CD4-positive, alpha-beta memory T cell (primary cell): ENCODE data around the gene GPR137. TPM values are rescaled to one million over a fixed set of nuclear protein-coding genes. Genes with fewer than 3 reads are reported as not detected.
"Not testable (repeated sequence)": the region's sequence is repeated elsewhere in the genome, so short reads cannot be mapped to it uniquely, and the experiment has no call there.

Experiments
- CTCF ChIA-PET: fragments of 350-600 bp; sonication (Branson Sonifier 250); formaldehyde crosslinking; loops from one replicate; lab custom pipeline; 2021; ENCODE audit warnings: inconsistent platforms; ENCODE audit not compliant: partially characterized antibody; lab: Charles Lee
- POLR2A ChIA-PET: fragments of 350-600 bp; sonication (Branson Sonifier 250); formaldehyde crosslinking; loops from one replicate; lab custom pipeline; 2021; ENCODE audit not compliant: partially characterized antibody; lab: Charles Lee
- DNase-seq, 5 donors: peaks; one replicate each; pipeline versions ENCODE4 v3.0.0 to v3.0.0-alpha.2; 2020 to 2022; ENCODE audit warnings: mixed read lengths in 1 of 5
- H3K27ac ChIP-seq: one replicate; pipeline ENCODE4 v1.7.0; 2013; ENCODE audit warnings: low read depth, low read length
- H3K27me3 ChIP-seq: 2 replicates; pipeline ENCODE4 v1.7.0; 2013; ENCODE audit warnings: mild to moderate bottlenecking, low read length, moderate library complexity; ENCODE audit not compliant: insufficient read depth
- H3K36me3 ChIP-seq: 2 replicates; pipeline ENCODE4 v1.7.0; 2013; ENCODE audit warnings: mild to moderate bottlenecking, low read length, moderate library complexity; ENCODE audit not compliant: insufficient read depth
- H3K4me1 ChIP-seq: 2 replicates; pipeline ENCODE4 v1.7.0; 2013; ENCODE audit warnings: mild to moderate bottlenecking, low read length, moderate library complexity; ENCODE audit not compliant: insufficient read depth
- H3K4me3 ChIP-seq, 2 donors: one replicate each; pipeline ENCODE4 v1.7.0; 2013; ENCODE audit warnings: low read length in 2 of 2, mild to moderate bottlenecking in 1 of 2
- H3K9me3 ChIP-seq, 2 donors: one replicate each; pipeline ENCODE4 v1.7.0; 2013; ENCODE audit warnings: low read length in 2 of 2, control low read depth in 1 of 2; ENCODE audit not compliant: control insufficient read depth in 1 of 2
- H3K27ac Mint-ChIP-seq, 7 donors: one replicate each; pipeline ENCODE4 v1.8.0; 2020 to 2021; ENCODE audit warnings: mixed read lengths in 7 of 7, mild to moderate bottlenecking in 6 of 7, inconsistent platforms in 3 of 7, moderate library complexity in 3 of 7
- H3K27me3 Mint-ChIP-seq, 2 donors: one replicate each; pipeline ENCODE4 v1.8.0; 2020 to 2021; ENCODE audit warnings: mixed read lengths in 2 of 2
- H3K36me3 Mint-ChIP-seq, 2 donors: one replicate each; pipeline ENCODE4 v1.8.0; 2020 to 2021; ENCODE audit warnings: mixed read lengths in 2 of 2, inconsistent platforms in 1 of 2, mild to moderate bottlenecking in 1 of 2
- H3K4me1 Mint-ChIP-seq, 4 donors: one replicate each; pipeline ENCODE4 v1.8.0; 2020 to 2021; ENCODE audit warnings: mixed read lengths in 4 of 4, mild to moderate bottlenecking in 1 of 4
- H3K4me3 Mint-ChIP-seq, 8 donors: one replicate each; pipeline ENCODE4 v1.8.0; 2020 to 2021; ENCODE audit warnings: mixed read lengths in 8 of 8, mild to moderate bottlenecking in 7 of 8, moderate library complexity in 6 of 8, inconsistent platforms in 3 of 8
- H3K9me3 Mint-ChIP-seq, 8 donors: one replicate each; pipeline ENCODE4 v1.8.0; 2020 to 2021; ENCODE audit warnings: mixed read lengths in 8 of 8, mild to moderate bottlenecking in 5 of 8, inconsistent platforms in 3 of 8, moderate library complexity in 1 of 8
- intact Hi-C: fragments of 100-400 bp; cut with micrococcal nuclease; formaldehyde crosslinking; loops from one replicate; pipeline ENCODE4 v1.15.1; 2023
- polyA plus RNA-seq, 2 donors: library from polyadenylated mRNA; unstranded; fragments of 300-500 nt; fragmentation: Illumina TruSeq; gene quantifications; one replicate each; pipeline ENCODE4 v1.2.3, GENCODE V29; 2021
- total RNA-seq, 2 experiments: library from RNA; stranded (reverse); gene quantifications; one replicate each; pipeline ENCODE4 v1.2.3, GENCODE V29; 2021

The GPR137 gene
- total and polyA plus RNA-seq, 4 experiments from 2014 or later, result 6.8 to 34.7 (median 20.9) TPM

DNA sequence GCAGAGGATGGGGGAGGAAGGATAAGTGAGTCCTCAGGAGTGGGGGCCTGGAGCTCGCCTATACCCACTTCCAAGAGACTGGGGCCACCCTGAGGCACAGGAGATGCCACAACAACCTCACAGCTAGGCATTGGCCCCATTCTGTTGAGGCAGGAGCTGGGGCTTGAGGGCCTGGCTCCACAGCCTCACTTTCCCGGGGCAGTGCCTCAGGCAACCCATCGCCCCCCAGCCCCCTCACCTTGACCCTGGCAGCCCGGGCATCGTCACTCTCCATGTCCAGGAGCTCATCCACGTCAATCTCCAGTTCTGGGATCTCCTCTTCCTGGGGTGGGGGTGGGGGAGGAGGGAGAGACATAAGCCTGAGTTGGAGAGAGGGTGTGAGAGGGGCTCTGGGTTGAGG is 40.7 kb upstream of the GPR137 start:
- peak overlapping the region in 1 of 2 donors; percentile 57 for H3K4me3 ChIP-seq
- Mint-ChIP-seq H3K9me3 (no peaks in the 10 kb centered on the region), H3K27me3 (no peaks in the 10 kb centered on the region), H3K36me3 (peaks cover 0 to 27% of the 10 kb centered on the region in 2 donors), H3K4me1 (peaks cover 13 to 74% (median 34%) of the 10 kb centered on the region in 4 donors), H3K27ac (peak overlapping the region in 5 of 7 donors; percentile 67 to 94 (median 87)), H3K4me3 (peak overlapping the region in 7 of 8 donors; percentile 84 to 92 (median 87))
- H3K9me3 ChIP-seq, result no peaks in the 10 kb centered on the region
- H3K27ac ChIP-seq, result peak overlapping the region; percentile 52
- intact Hi-C loops, result loop anchor here (10.0 kb wide), 1 partner anchor 530 kb away; the partner anchor contains the start of gene SF1
- DNase-seq, result no peak
- ChIA-PET CTCF (interaction anchor here (0.6 to 10.5 kb wide), 7 partner anchors 19 to 437 kb away, joined by 3 to 121 read pairs (median 4); partner anchors contain the start of genes CATSPERZ, ESRRA and FERMT3), POLR2A (interaction anchor here (0.9 to 38.9 kb wide), 16 partner anchors 9 to 1370 kb away, joined by 3 to 937 read pairs (median 16); partner anchors contain the start of genes BAD, CATSPERZ, CCDC88B and DNAJC4)
- H3K36me3 ChIP-seq, result no peaks in the 10 kb centered on the region
- H3K4me1 ChIP-seq, result peaks cover 47% of the 10 kb centered on the region
- H3K27me3 ChIP-seq, result no peaks in the 10 kb centered on the region

DNA sequence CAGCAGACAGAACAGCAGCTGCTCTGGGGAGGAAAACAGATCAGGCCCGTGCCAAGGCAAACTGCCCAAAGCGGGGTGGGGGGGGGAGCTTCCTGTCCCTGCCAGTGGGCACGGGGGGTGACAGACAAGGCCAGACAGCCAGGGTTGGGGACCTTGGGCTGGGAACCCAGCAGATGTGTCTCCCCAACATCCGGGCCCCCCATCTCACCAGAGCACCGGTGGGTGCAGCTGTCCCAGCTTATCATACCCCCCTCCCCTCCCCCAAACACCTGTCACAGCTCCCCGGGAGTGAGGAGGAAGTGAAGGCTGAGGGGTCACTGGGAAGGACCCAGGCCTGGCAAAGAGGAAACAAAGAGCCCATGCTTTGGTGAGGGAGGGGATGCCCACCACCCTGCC is 40.2 kb upstream of the GPR137 start:
- H3K9me3 ChIP-seq, result no peaks in the 10 kb centered on the region
- CTCF ChIA-PET, result interaction anchor here (0.6 to 10.5 kb wide), 9 partner anchors 18 to 438 kb away, joined by 3 to 121 read pairs (median 4); partner anchors contain the start of genes CATSPERZ, ESRRA, FERMT3 and NUDT22
- H3K4me1 ChIP-seq, result peaks cover 47% of the 10 kb centered on the region
- peaks cover 8 to 72% (median 31%) of the 10 kb centered on the region in 4 donors for H3K4me1 Mint-ChIP-seq
- peak in 1 of 5 donors; percentile 71 for DNase-seq
- H3K4me3 ChIP-seq, result peak overlapping the region; percentile 57 to 95
- H3K36me3 ChIP-seq, result no peaks in the 10 kb centered on the region
- H3K36me3 Mint-ChIP-seq, result peaks cover 0 to 23% of the 10 kb centered on the region in 2 donors
- H3K4me3 Mint-ChIP-seq, result peak overlapping the region; percentile 83 to 92 (median 86)
- POLR2A ChIA-PET, result interaction anchor here (0.5 to 38.9 kb wide), 18 partner anchors 9 to 1370 kb away, joined by 3 to 937 read pairs (median 14); partner anchors contain the start of genes BAD, CATSPERZ, CCDC88B and DNAJC4
- H3K27ac Mint-ChIP-seq, result peak overlapping the region; percentile 67 to 94 (median 87)
- intact Hi-C loops, result loop anchor here (10.0 kb wide), 1 partner anchor 529 kb away; the partner anchor contains the start of gene SF1
- H3K9me3 Mint-ChIP-seq, result no peaks in the 10 kb centered on the region
- H3K27ac ChIP-seq, result peak overlapping the region; percentile 52
- H3K27me3 Mint-ChIP-seq, result no peaks in the 10 kb centered on the region
- no peaks in the 10 kb centered on the region for H3K27me3 ChIP-seq

DNA sequence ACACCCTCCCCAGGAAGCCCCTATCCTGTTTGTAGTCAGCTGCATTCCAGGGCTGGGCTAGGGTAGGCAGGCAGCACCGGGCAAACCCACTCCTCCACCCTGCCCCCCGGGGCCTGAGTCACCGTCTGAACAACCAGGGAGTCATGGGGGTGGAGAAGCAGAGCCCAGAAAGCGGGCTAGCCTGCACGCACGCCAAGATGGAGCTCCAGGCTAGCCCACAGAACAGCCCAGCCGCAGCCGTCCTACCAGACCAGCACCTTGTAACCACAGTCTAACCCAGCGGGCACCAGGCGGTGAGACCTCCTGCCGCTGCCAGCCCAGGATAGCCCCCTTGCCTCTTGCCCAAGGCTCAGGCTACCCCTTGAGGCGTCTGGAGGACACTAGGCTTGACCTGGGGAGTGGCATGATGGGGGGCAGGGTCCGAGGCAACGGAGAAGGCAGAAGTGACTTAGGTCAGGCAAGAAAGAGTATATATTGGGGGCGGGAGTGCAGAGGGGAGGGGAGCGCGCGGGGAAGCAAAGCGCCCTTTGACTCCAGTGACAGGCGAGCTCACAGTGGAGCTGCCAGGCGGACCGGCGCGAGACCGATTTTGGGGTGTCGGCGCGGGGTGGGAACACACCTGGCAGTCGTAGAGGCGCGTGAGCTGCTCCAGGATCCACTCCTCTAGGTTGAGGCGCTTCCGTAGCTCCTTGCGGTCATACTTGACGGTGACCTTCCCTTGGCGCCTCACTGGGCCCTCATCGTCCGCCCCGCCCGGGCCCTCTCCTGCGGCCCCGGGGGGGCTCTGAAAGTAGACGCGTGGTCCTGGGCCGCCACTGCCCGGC is 39.6 kb upstream of the GPR137 start:
- Histone ChIP-seq H3K9me3 (no peaks in the 10 kb centered on the region), H3K4me1 (peaks cover 49% of the 10 kb centered on the region), H3K36me3 (no peaks in the 10 kb centered on the region), H3K4me3 (peak overlapping the region; percentile 57 to 95), H3K27ac (peak overlapping the region; percentile 52), H3K27me3 (no peaks in the 10 kb centered on the region)
- H3K4me1 Mint-ChIP-seq, result peaks cover 9 to 71% (median 29%) of the 10 kb centered on the region in 4 donors
- H3K9me3 Mint-ChIP-seq, result no peaks in the 10 kb centered on the region
- H3K36me3 Mint-ChIP-seq, result peaks cover 0 to 17% of the 10 kb centered on the region in 2 donors
- POLR2A ChIA-PET, result interaction anchor here (0.5 to 38.9 kb wide), 22 partner anchors 7 to 1391 kb away, joined by 3 to 937 read pairs (median 6); partner anchors contain the start of genes BAD, CATSPERZ, CCDC88B and DNAJC4
- intact Hi-C loops, result loop anchor here (1.0 to 10.0 kb wide), 4 partner anchors 39 to 529 kb away; partner anchors contain the start of genes ESRRA, GPR137 and SF1
- no peaks in the 10 kb centered on the region for H3K27me3 Mint-ChIP-seq
- peak overlapping the region; percentile 67 to 94 (median 87) for H3K27ac Mint-ChIP-seq
- CTCF ChIA-PET, result interaction anchor here (0.7 to 10.5 kb wide), 9 partner anchors 17 to 71 kb away, joined by 3 to 121 read pairs (median 4); partner anchors contain the start of genes CATSPERZ, ESRRA, FERMT3 and NUDT22
- DNase-seq, result peak in 4 of 5 donors; percentile 28 to 93 (median 36)
- H3K4me3 Mint-ChIP-seq, result peak overlapping the region; percentile 83 to 92 (median 86)

DNA sequence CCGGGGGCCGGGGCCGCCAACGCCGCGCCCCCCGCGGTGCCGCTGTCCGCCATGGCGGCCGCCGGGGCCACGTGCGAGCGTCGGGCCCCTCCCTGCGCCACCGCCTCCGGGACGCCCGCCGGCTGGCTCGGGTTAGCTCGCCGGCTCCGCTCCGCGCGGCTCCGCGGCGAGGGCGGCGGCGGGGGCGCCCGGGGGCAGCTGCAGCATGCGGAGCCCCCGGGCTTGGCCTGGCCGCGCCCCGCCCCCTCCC is 39.1 kb upstream of the GPR137 start:
- peak overlapping the region; percentile 83 to 92 (median 87) for H3K4me3 Mint-ChIP-seq
- H3K27ac Mint-ChIP-seq, result peak overlapping the region in 4 of 7 donors; percentile 83 to 92 (median 86)

DNA sequence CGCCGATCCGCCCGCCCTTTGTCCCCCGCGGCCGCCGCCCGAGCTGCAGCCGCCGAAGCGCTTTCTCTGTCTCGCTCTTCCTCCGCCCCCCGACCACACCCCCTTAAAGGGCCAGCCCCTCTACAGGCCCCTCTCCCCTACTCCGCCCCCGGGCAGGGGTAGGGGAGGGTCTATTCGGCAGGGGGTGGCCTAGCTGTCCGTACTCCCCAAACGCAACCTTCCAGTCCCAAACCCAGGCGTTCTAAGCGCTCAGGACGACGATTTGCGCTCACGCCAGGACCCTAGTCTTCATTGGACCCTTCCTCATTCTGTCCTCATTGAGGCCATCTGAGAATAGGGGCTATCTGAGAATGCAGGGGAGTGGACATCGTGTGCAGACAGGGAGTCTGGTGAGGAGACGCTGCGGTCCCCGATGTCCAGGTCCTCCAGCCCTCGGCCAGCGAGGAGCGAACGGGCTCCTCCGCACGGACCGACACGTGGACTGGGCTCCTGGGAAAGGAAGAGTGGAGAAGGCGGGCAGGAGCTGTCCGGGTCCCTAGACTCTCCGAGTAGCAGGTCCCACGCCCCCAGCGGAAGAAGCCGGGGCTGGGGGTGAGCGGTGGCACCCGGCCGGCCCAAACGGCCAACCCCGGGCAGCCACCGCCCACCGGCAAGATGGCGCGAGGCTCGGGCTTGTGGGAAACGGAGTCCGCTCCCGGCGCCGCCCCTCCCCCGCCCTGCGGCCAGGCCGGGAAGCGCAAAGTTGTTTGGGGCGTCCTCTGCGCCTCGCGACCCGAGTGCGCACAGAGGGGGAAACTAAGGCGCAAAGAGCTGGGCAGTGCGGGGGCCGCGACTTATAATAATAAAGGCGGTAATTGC is 38.5 kb upstream of the GPR137 start, which contains the start of gene PPP1R14B:
Gene PPP1R14B (minus strand): TSS at position 73 of the 858 bp plus-strand sequence. CDS start 270 bp downstream, outside the sequence.
- H3K4me1 ChIP-seq, result peaks cover 55% of the 10 kb centered on the region
- H3K27ac ChIP-seq, result peak within 1 kb of the TSS; percentile 63
- DNase-seq, result peak; percentile 72 to 82 (median 74)
- Mint-ChIP-seq H3K36me3 (peaks cover 0 to 12% of the 10 kb centered on the region in 2 donors), H3K4me3 (peak within 1 kb of the TSS; percentile 83 to 92 (median 88)), H3K27ac (peak within 1 kb of the TSS; percentile 77 to 94 (median 92)), H3K4me1 (peaks cover 10 to 70% (median 32%) of the 10 kb centered on the region in 4 donors), H3K27me3 (no peaks in the 10 kb centered on the region), H3K9me3 (no peaks in the 10 kb centered on the region)
- H3K4me3 ChIP-seq, result peak within 1 kb of the TSS; percentile 95 to 98
- no peaks in the 10 kb centered on the region for H3K36me3 ChIP-seq
- POLR2A ChIA-PET, result interaction anchor here (0.8 to 38.9 kb wide), 16 partner anchors 8 to 81 kb away, joined by 3 to 937 read pairs (median 16); partner anchors contain the start of genes BAD, CATSPERZ, DNAJC4 and ESRRA
- no peaks in the 10 kb centered on the region for H3K27me3 ChIP-seq
- intact Hi-C loops, result loop anchor here (1.0 to 10.0 kb wide), 5 partner anchors 22 to 528 kb away; partner anchors contain the start of genes ESRRA, GPR137 and SF1
- CTCF ChIA-PET, result interaction anchor here (0.7 to 10.5 kb wide), 4 partner anchors 25 to 70 kb away, joined by 3 to 121 read pairs (median 42); partner anchors contain the start of genes CATSPERZ, ESRRA, FERMT3 and PRDX5
- H3K9me3 ChIP-seq, result no peaks in the 10 kb centered on the region

More for the DNA sequence above, 39.1 kb upstream of the GPR137 start:
- not testable (repeated sequence) for DNase-seq, H3K9me3 Mint-ChIP-seq, H3K27ac ChIP-seq, H3K27me3 ChIP-seq, H3K9me3 ChIP-seq, H3K36me3 ChIP-seq, H3K27me3 Mint-ChIP-seq
- intact Hi-C loops, result loop anchor here (1.0 to 10.0 kb wide), 4 partner anchors 39 to 528 kb away; partner anchors contain the start of genes ESRRA, GPR137 and SF1
- Mint-ChIP-seq H3K4me1 (peaks cover 9 to 67% (median 29%) of the 10 kb centered on the region in 4 donors), H3K36me3 (peaks cover 0 to 13% of the 10 kb centered on the region in 2 donors)
- POLR2A ChIA-PET, result interaction anchor here (0.8 to 38.9 kb wide), 17 partner anchors 8 to 408 kb away, joined by 3 to 937 read pairs (median 15); partner anchors contain the start of genes BAD, CATSPERZ, DNAJC4 and ESRRA
- Histone ChIP-seq H3K4me3 (peak overlapping the region in 1 of 2 donors; percentile 98), H3K4me1 (peaks cover 51% of the 10 kb centered on the region)
- CTCF ChIA-PET, result interaction anchor here (0.7 to 10.5 kb wide), 5 partner anchors 20 to 71 kb away, joined by 3 to 121 read pairs (median 5); partner anchors contain the start of genes CATSPERZ, ESRRA, FERMT3 and NUDT22
